ENCODE data around the gene SH3GL2.

Gene SH3GL2

GRCh38 chr9:17611917-17612316 is 33.1 kb downstream of the SH3GL2 start:
- no peak for DNase-seq

GRCh38 chr9:17613758-17614157 is 34.9 kb downstream of the SH3GL2 start:
- no peak for DNase-seq

GRCh38 chr9:17614250-17614649 is 35.4 kb downstream of the SH3GL2 start:
- no peak for DNase-seq

- DNase-seq, result no peak
These were observed 36.0 kb downstream of the SH3GL2 start for GRCh38 chr9:17614903-17615302.

GRCh38 chr9:17622141-17622540 is 43.3 kb downstream of the SH3GL2 start:
- no peak for DNase-seq

- DNase-seq, result no peak
These were observed 43.9 kb downstream of the SH3GL2 start for GRCh38 chr9:17622749-17623148.

- DNase-seq, result no peak
These were observed 45.1 kb downstream of the SH3GL2 start for GRCh38 chr9:17623965-17624364.

- no peak for DNase-seq
These were observed 45.7 kb downstream of the SH3GL2 start for GRCh38 chr9:17624571-17624970.

GRCh38 chr9:17625644-17626388 is 47.0 kb downstream of the SH3GL2 start:
- DNase-seq, result no peak

- DNase-seq, result no peak
These were observed 48.8 kb downstream of the SH3GL2 start for GRCh38 chr9:17627641-17628040.

GRCh38 chr9:17628624-17629023 is 49.8 kb downstream of the SH3GL2 start:
- DNase-seq, result no peak

- no peak for DNase-seq
These were observed 51.7 kb downstream of the SH3GL2 start for GRCh38 chr9:17630531-17630949.

- DNase-seq, result no peak
These were observed 52.5 kb downstream of the SH3GL2 start for GRCh38 chr9:17631396-17631795.

GRCh38 chr9:17632994-17633393 is 54.1 kb downstream of the SH3GL2 start:
- DNase-seq, result no peak

- DNase-seq, result no peak
These were observed 56.4 kb downstream of the SH3GL2 start for GRCh38 chr9:17635115-17635890.

- DNase-seq, result no peak
These were observed 57.5 kb downstream of the SH3GL2 start for GRCh38 chr9:17636349-17636748.

- no peak for DNase-seq
These were observed 58.0 kb downstream of the SH3GL2 start for GRCh38 chr9:17636821-17637220.

GRCh38 chr9:17637229-17637628 is 58.4 kb downstream of the SH3GL2 start:
- DNase-seq, result no peak

GRCh38 chr9:17648516-17648915 is 69.7 kb downstream of the SH3GL2 start:
- DNase-seq, result no peak

GRCh38 chr9:17651725-17652124 is 72.9 kb downstream of the SH3GL2 start:
- no peak for DNase-seq

GRCh38 chr9:17653947-17654465 is 75.1 kb downstream of the SH3GL2 start:
- DNase-seq, result no peak

GRCh38 chr9:17656889-17657288 is 78.0 kb downstream of the SH3GL2 start:
- DNase-seq, result no peak

GRCh38 chr9:17658237-17658636 is 79.4 kb downstream of the SH3GL2 start:
- DNase-seq, result no peak

GRCh38 chr9:17660158-17660557 is 81.3 kb downstream of the SH3GL2 start:
- no peak for DNase-seq
